ENCODE measurements around the gene SLC38A6. TPM values are rescaled to one million over a fixed set of nuclear protein-coding genes. Genes with fewer than 3 reads are reported as not detected.

Gene SLC38A6
- total and polyA plus RNA-seq, 12 donors, result 12.5 to 53.9 (median 25.3) TPM

DNA sequence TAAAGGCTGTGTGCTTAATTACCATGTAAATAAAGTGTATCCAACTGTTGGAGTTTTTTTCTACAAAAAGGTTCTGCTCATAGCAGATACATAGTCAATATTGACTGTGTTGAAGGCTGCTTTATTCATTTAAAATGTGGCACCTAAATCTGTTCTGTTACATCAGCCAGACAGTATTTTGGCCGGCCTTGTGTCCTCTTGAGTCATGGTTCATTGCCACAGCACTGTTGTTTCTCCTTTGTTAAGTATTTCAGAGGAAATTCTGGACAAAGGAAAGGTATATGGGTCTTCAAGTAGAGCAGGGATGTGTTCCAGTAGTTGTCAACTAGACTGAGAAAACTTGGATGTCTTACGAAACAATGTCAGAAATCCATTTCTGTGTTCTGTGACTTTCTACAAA lies 95.5 kb downstream of the SLC38A6 start:
- intact Hi-C loops (cut with DNase I), result no loop called here
- WGBS, 4 donors, result 56 to 67% (median 62%) methylated on average over 2 of the region's 2 CpGs
- H3K27ac ChIP-seq, result no peak overlapping the region

GRCh38 chr14:61077437-61077836 lies 96.4 kb downstream of the SLC38A6 start:
- Histone ChIP-seq H3K4me1 (replicated peaks in 1 of 2) (no peaks in the 10 kb centered on the region), H3K27ac (no peak overlapping the region), H3K9me3 (replicated peaks in 1 of 3) (no peaks in the 10 kb centered on the region), H3K27me3 (no peaks in the 10 kb centered on the region), H3K4me3 (no peak overlapping the region), H3K36me3 (replicated peaks in 1 of 2) (no peaks in the 10 kb centered on the region)
- intact Hi-C loops (cut with DNase I), result no loop called here
- no peak for TF ChIP-seq POLR2A (IDR thresholded peaks at IDR 0.05)
- TF ChIP-seq, protein P1, sequence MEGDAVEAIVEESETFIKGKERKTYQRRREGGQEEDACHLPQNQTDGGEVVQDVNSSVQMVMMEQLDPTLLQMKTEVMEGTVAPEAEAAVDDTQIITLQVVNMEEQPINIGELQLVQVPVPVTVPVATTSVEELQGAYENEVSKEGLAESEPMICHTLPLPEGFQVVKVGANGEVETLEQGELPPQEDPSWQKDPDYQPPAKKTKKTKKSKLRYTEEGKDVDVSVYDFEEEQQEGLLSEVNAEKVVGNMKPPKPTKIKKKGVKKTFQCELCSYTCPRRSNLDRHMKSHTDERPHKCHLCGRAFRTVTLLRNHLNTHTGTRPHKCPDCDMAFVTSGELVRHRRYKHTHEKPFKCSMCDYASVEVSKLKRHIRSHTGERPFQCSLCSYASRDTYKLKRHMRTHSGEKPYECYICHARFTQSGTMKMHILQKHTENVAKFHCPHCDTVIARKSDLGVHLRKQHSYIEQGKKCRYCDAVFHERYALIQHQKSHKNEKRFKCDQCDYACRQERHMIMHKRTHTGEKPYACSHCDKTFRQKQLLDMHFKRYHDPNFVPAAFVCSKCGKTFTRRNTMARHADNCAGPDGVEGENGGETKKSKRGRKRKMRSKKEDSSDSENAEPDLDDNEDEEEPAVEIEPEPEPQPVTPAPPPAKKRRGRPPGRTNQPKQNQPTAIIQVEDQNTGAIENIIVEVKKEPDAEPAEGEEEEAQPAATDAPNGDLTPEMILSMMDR (IDR thresholded peaks at IDR 0.05), result no peak
- DNase-seq, result no peak

More for the DNA sequence above, 95.5 kb downstream of the SLC38A6 start:
- Histone ChIP-seq H3K36me3 (replicated peaks in 1 of 2) (no peaks in the 10 kb centered on the region), H3K27me3 (no peaks in the 10 kb centered on the region), H3K9me3 (replicated peaks in 1 of 3) (no peaks in the 10 kb centered on the region), H3K4me1 (replicated peaks in 1 of 2) (no peaks in the 10 kb centered on the region), H3K4me3 (no peak overlapping the region)
- TF ChIP-seq, protein P1 (IDR thresholded peaks at IDR 0.05), result no peak
- no peak for TF ChIP-seq POLR2A (IDR thresholded peaks at IDR 0.05)
- peak in 2 of 7 donors; percentile 16 to 17 for DNase-seq

GRCh38 chr14:61077951-61078720 lies 97.1 kb downstream of the SLC38A6 start:
- no peak overlapping the region for H3K4me3 ChIP-seq
- 90 to 91% (median 90%) methylated on average over 4 of the region's 4 CpGs for WGBS, 4 donors
- intact Hi-C loops (cut with DNase I), result no loop called here
- DNase-seq, result no peak
- no peaks in the 10 kb centered on the region for H3K36me3 ChIP-seq (replicated peaks in 1 of 2)
- H3K27ac ChIP-seq, result no peak overlapping the region
- H3K9me3 ChIP-seq (replicated peaks in 1 of 3), result no peaks in the 10 kb centered on the region
- no peaks in the 10 kb centered on the region for H3K4me1 ChIP-seq (replicated peaks in 1 of 2)
- TF ChIP-seq POLR2A (IDR thresholded peaks at IDR 0.05), result no peak
- TF ChIP-seq, protein P1 (IDR thresholded peaks at IDR 0.05), result no peak
- no peaks in the 10 kb centered on the region for H3K27me3 ChIP-seq

DNA sequence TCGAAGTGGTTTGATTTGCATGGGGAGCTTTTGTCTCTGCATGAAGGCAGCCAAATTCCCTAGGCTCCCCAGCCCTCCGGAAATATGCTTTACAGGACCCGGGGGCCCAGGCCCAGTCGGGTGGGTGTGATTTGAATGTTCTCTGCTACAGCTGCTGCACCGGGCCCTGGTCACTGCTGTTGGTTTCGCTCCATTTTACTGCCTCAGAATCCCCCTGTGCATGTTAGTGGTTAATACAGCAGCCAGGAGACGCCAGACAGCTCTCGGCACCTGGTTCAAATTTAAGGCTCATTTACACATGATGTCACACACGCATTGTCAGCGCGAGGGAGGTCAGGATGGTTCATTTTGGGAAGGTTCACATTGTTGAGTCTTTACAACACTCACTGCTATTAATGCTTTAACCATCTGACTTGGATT lies 99.6 kb downstream of the SLC38A6 start:
- no peak overlapping the region for H3K4me3 ChIP-seq
- no peak for TF ChIP-seq POLR2A (IDR thresholded peaks at IDR 0.05)
- TF ChIP-seq, protein P1 (IDR thresholded peaks at IDR 0.05), result no peak
- H3K36me3 ChIP-seq (replicated peaks in 1 of 2), result no peaks in the 10 kb centered on the region
- H3K27ac ChIP-seq, result no peak overlapping the region
- no peaks in the 10 kb centered on the region for H3K27me3 ChIP-seq
- intact Hi-C loops (cut with DNase I), result no loop called here
- no peaks in the 10 kb centered on the region for H3K4me1 ChIP-seq (replicated peaks in 1 of 2)
- peaks cover 0 to under 1% (median 0%) of the 10 kb centered on the region in 3 donors for H3K9me3 ChIP-seq (replicated peaks in 1 of 3)
- 73 to 91% (median 81%) methylated on average over 8 to 11 of the region's 11 CpGs for WGBS, 4 donors
- no peak for DNase-seq
